ENCODE results near the gene TRIM68.

- TF ChIP-seq CTCF (conservative IDR thresholded peaks at IDR 0.05; ENCODE audit: low read length) (no peak), EZH2phosphoT487 (IDR thresholded peaks at IDR 0.05; ENCODE audit: borderline replicate concordance) (no peak)
These were observed 27.9 kb downstream of the TRIM68 start for GRCh38 chr11:4580124-4580523.

All from Loucy (cell line).